ENCODE data around the gene APOC4.
"Not testable (repeated sequence)": the region's sequence is repeated elsewhere in the genome, so short reads cannot be mapped to it uniquely, and the experiment has no call there.

APOC4 gene

DNA sequence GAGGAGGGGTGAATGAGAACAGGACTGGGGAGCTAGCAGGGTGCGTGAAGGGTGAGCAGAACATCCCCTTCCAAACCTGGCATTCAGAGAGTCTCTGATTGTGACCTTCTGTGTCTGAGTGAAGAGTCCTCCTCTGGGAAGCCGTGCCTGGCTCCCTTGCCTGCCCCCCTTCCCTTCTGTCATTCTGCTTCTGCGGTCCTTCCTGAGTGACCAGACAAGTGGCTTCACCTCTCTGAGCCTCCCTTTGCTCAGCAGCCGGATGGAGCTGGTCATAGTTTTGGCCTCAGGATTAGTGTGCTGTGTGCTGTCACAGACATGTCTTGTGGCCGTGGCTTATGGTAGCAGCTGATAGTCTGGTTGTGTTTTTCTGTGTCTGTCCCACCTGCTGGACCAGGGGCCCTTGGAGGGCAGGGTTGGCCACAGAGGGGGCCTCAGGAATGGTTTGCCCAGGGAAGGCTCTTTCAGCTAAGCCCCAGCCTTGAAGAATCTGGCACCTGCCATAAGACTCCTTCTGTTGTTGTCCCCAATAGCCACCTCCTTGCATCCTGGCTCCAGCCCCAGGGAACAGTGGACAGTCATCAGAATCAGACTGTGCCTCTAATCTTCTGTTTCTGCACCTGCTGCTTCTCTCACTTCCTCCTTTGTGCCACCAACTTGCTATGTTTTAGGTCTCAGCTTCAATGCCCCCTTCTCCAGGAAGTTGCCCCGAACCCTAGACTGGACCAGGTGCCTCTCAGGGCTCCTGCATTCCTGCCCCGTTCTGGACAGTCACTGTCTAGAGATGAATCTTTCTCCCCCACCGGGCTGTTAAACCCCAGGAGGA, 19.1 kb downstream of the APOC4 start:
- DNase-seq: no peak

DNA sequence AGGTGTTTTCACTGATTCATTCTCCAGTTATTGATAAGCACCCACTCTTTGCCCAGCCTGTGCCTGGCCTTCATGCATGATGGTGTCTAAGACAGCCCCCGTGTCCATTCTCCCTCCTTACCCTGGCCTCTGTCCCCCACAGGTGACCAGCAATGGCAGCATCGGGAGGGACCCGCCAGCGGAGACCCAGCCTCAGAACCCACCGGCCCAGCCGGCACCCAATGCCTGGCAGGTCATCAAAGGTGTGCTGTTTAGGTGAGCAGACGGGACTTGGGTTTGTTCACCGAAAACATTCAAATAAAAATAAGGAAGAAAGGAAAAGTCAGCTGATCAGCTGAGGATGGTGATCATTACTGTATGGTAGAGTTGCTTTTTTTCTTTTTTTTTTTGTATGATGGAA, 19.8 kb downstream of the APOC4 start:
- no peak for DNase-seq

DNA sequence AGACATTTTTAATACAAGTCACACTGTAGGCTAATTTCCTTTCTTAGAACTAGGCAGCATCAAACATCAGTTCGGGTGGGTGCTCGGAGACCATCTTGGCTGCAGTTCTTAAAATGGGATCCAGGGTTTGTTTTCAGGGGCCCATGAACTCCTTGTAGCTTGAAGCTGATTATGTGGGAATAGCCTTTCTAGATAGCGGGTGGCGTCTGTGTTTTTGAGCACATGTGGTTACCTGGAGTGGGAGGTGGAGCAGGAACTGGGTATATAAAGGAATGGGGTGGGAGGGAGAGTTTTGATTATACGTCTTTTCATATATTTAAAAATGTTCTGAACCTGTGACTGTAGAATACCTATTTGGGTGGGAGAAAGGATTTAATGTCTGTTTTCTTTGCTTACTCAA, 26.1 kb downstream of the APOC4 start:
- DNase-seq: no peak

GRCh38 chr19:44968670-44969069, 26.6 kb downstream of the APOC4 start:
- no peak for DNase-seq

- no peak for DNase-seq
Measured at GRCh38 chr19:44969437-44969836, 27.4 kb downstream of the APOC4 start.

DNA sequence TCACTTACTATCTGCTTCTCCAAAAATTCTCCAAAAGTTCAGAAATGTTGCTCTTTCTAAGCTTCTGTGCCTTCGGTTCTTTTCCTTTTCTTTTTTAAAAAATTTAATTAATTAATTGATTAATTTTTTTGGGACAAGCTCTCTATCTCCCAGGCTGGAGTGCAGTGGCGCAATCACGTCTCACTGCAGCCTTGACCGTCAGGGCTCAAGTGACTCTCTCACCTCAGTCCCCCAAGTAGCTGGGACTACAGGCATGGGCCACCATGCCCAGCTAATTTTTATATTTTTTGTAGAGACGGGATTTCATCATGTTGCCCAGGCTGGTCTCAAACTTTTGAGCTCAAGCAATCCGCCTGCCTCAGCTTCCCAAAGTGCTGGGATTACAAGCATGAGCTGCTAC, 29.4 kb downstream of the APOC4 start:
- not testable (repeated sequence) for DNase-seq

- DNase-seq: no peak
Measured at GRCh38 chr19:44972802-44973201, 30.8 kb downstream of the APOC4 start.

GRCh38 chr19:44973982-44974735, 32.1 kb downstream of the APOC4 start:
- DNase-seq: no peak

GRCh38 chr19:44974857-44975256, 32.8 kb downstream of the APOC4 start:
- DNase-seq: no peak

- DNase-seq: no peak
Measured at GRCh38 chr19:44975444-44975843, 33.4 kb downstream of the APOC4 start.

DNA sequence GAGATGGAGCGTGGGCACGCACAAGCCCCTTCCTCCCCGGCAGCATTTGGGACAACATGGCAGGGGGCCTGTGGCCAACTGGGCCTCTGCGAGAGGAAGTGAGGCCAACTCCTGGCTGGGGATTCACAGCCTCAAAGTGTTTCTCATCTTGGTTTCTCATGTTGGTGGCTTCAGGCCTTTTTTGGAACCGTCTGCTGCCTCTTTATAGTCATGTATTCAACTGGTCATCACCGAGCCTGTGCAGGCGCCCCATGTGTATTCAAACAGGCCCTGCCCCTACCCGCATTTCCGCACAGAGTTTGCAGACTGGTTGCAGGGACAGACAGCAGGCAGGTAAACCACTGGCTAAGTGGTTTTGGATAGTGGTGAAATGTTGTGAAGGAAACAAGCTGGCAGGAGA, 42.0 kb downstream of the APOC4 start:
- no peak for DNase-seq

DNA sequence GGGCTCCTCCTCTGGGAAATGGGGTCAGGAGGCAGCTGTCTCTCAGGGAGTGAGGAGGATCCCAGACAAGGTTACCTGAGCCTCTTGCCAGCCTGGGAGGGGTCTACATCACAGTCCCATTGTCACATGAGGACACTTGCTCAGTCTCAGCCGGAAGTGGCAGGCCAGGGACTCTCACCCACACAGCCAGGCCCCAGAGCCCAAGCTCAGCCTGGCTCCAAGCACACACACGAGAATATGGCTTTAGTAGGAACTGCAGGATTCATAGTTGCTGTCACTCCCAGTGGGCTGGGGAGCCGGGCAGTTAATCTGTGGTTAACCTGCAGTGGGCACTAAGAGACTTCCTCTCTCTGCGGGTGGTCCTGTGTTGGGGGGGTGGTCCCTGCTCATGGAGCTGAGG, 43.4 kb downstream of the APOC4 start:
- no peak for DNase-seq

DNA sequence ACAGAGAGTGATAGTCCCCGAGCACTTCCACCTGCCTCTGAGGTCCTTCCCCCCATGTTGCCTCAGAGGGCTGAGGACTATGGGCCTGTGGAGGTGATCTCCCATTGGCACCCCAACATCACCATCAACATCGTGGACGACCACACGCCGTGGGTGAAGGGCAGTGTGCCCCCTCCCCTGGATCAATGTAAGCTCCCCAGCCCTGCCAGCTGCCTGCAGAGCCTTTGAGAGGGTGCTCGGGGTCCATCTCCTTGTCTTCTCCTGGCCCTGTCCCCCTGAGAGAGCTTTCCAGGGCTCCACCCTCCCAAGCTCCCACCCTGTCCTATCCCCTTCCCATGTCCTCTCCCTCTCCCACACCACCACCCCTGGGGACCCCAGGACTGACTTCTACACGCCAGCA, 44.4 kb downstream of the APOC4 start:
- no peak for DNase-seq

DNA sequence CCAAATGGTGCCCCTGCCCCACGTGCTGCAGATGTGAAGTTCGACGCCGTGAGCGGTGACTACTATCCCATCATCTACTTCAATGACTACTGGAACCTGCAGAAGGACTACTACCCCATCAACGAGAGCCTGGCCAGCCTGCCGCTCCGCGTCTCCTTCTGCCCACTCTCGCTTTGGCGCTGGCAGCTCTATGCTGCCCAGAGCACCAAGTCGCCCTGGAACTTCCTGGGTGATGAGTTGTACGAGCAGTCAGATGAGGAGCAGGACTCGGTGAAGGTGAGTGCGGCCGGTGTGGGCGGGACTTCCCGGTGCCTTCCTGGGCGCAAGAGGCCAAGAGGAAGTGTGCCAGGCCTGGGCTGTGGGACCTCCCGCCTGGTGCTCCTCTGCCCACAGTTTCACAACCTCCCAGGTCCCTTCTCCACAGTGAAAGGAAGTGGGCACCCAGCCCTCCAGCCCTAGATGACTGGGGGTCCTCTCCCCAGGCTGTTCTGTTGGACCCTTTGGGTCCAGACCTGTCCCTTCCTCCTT, 45.2 kb downstream of the APOC4 start:
- no peak for DNase-seq

- DNase-seq: no peak
Measured at GRCh38 chr19:44988273-44988672, 46.2 kb downstream of the APOC4 start.

- peak; percentile 28 for DNase-seq
Measured at GRCh38 chr19:44988896-44989556, 47.0 kb downstream of the APOC4 start.

GRCh38 chr19:44990459-44990858, 48.4 kb downstream of the APOC4 start:
- DNase-seq: no peak

DNA sequence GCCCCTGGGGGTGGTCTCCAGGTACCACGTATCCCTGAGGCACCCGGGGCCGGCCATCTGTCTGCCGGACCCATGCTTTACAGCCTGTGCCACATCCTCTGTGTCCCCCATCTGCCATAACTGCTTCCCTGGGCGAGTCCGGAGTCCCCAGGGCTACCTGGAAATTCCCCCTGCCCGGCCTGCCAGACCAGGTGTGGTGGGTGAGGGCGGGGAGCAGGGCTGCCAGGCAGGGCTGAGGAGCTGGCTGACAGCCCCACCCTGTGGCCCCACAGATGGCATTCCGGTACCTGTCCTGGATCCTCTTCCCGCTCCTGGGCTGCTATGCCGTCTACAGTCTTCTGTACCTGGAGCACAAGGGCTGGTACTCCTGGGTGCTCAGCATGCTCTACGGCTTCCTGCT, 48.9 kb downstream of the APOC4 start:
- DNase-seq: no peak

- no peak for DNase-seq
Measured at GRCh38 chr19:44992336-44993163, 50.5 kb downstream of the APOC4 start.

- DNase-seq: no peak
Measured at GRCh38 chr19:44993526-44993925, 51.5 kb downstream of the APOC4 start.

GRCh38 chr19:44993926-44994537, 52.0 kb downstream of the APOC4 start:
- DNase-seq: no peak

All from NCI-H146 (cell line).